GM12878 (cell line): ENCODE data around the gene DLX3. TPM values are rescaled to one million over a fixed set of nuclear protein-coding genes. Genes with fewer than 3 reads are reported as not detected.

Experiments used
- ATAC-seq: fragments of 200-7000 bp; cut with Tn5 transposase; 3 replicates; pipeline ENCODE4 v1.9.1; 2020; ENCODE audit warnings: mild to moderate bottlenecking, moderate library complexity
- BruUV-seq: library from RNA; stranded (reverse); fragments of 400-500 nt; replicated peaks from 2 replicates; lab custom pipeline; 2021; lab: Mats Ljungman, UMichigan
- CTCF ChIA-PET: fragments of 300-600 bp; sonication (Branson Sonifier 250); formaldehyde crosslinking; extraction: SDS; loops from one replicate; lab custom pipeline; 2021; ENCODE audit warnings: inconsistent platforms; lab: Yijun Ruan, JAX
- POLR2A ChIA-PET: fragments of 350-600 bp; formaldehyde crosslinking; extraction: SDS; loops from one replicate; lab custom pipeline; 2021; ENCODE audit warnings: inconsistent platforms; lab: Charles Lee
- RAD21 ChIA-PET: fragments of 300-600 bp; sonication (Branson Sonifier 250); formaldehyde crosslinking; loops from one replicate; lab custom pipeline; 2023; ENCODE audit warnings: antibody characterized with exemption; ENCODE audit not compliant: unreplicated experiment; lab: Charles Lee
- SMC1A ChIA-PET: fragments of 300-600 bp; sonication (Branson Sonifier 250); formaldehyde crosslinking; loops from one replicate; lab custom pipeline; 2023; ENCODE audit not compliant: unreplicated experiment, uncharacterized antibody; lab: Charles Lee
- DNase-seq: peaks from one replicate; pipeline ENCODE4 v3.0.0-alpha.2; 2011; ENCODE audit warnings: low read depth, low spot score
- FAIRE-seq: peaks from 3 replicates; lab custom pipeline; 2011; peaks lifted over from hg19 to GRCh38; lab: Jason Lieb, UNC
- H2AFZ ChIP-seq: 2 replicates; pipeline ENCODE4 v1.6.0; 2011; ENCODE audit warnings: low read depth, low read length, control low read depth; ENCODE audit not compliant: control insufficient read depth
- H3K27ac ChIP-seq: 2 replicates; pipeline ENCODE4 v1.5.1; 2011; ENCODE audit warnings: control low read depth; ENCODE audit not compliant: control insufficient read depth, insufficient read depth
- H3K27me3 ChIP-seq, 2 experiments: replicated peaks in 1 of 2; 2 replicates each; pipeline versions ENCODE4 v1.6.0 to v1.6.1; 2011; ENCODE audit warnings: low read length in 1 of 2; ENCODE audit not compliant: control insufficient read depth in 2 of 2, insufficient read depth in 2 of 2
- H3K36me3 ChIP-seq, 2 experiments: 2 replicates each; pipeline ENCODE4 v1.5.1; 2011; ENCODE audit warnings: low read length in 1 of 2; ENCODE audit not compliant: control insufficient read depth in 2 of 2, insufficient read depth in 2 of 2
- H3K4me1 ChIP-seq: 2 replicates; pipeline ENCODE4 v1.6.1; 2011; ENCODE audit warnings: mild to moderate bottlenecking, low read length, moderate library complexity, mixed read lengths; ENCODE audit not compliant: control insufficient read depth, insufficient read depth
- H3K4me2 ChIP-seq: 2 replicates; pipeline ENCODE4 v1.6.0; 2011; ENCODE audit warnings: control low read depth; ENCODE audit not compliant: control insufficient read depth, insufficient read depth
- H3K4me3 ChIP-seq: fragments of 200-600 bp; sonication (generic); 2 replicates; pipeline ENCODE4 v1.5.1; 2016
- H3K79me2 ChIP-seq: 2 replicates; pipeline ENCODE4 v1.6.0; 2011; ENCODE audit warnings: low read length; ENCODE audit not compliant: control insufficient read depth, insufficient read depth
- H3K9ac ChIP-seq: 2 replicates; pipeline ENCODE4 v1.8.0; 2011; ENCODE audit warnings: low read length, control low read depth, mixed read lengths; ENCODE audit not compliant: control insufficient read depth, insufficient read depth
- H3K9me3 ChIP-seq: replicated peaks from 3 replicates; pipeline ENCODE4 v1.5.1; 2011; ENCODE audit warnings: mild to moderate bottlenecking, low read length; ENCODE audit not compliant: control insufficient read depth, insufficient read depth
- H4K20me1 ChIP-seq: 2 replicates; pipeline ENCODE4 v1.6.0; 2011; ENCODE audit not compliant: control insufficient read depth, insufficient read depth
- EZH2 ChIP-seq: IDR thresholded peaks from 2 replicates; pipeline ENCODE4 v1.6.1; 2012; ENCODE audit warnings: low read depth, mild to moderate bottlenecking, control low read depth, inconsistent platforms, low read length, borderline replicate concordance; ENCODE audit not compliant: control insufficient read depth
- JUNB ChIP-seq: IDR thresholded peaks from 2 replicates; pipeline ENCODE4 v1.6.1; 2016; ENCODE audit warnings: antibody characterized with exemption, mild to moderate bottlenecking
- JUND ChIP-seq: IDR thresholded peaks from 2 replicates; pipeline ENCODE4 v1.6.1; 2012; ENCODE audit warnings: low read depth, mild to moderate bottlenecking, low read length, improper control_type of control experiment, moderate library complexity
- LARP7 ChIP-seq: fragments of 450-650 bp; IDR thresholded peaks from 2 replicates; pipeline ENCODE4 v1.6.1; 2017; ENCODE audit warnings: mild to moderate bottlenecking
- RAD51 ChIP-seq: fragments of 450-650 bp; IDR thresholded peaks from 2 replicates; pipeline ENCODE4 v1.6.1; 2016; ENCODE audit warnings: moderate library complexity, mild to moderate bottlenecking, inconsistent platforms
- TCF7 ChIP-seq: IDR thresholded peaks from 2 replicates; pipeline ENCODE4 v1.6.1; 2014; ENCODE audit warnings: antibody characterized with exemption, borderline replicate concordance
- ZZZ3 ChIP-seq: IDR thresholded peaks from 2 replicates; pipeline ENCODE4 v1.6.1; 2011; ENCODE audit warnings: low read depth; ENCODE audit not compliant: control insufficient read depth, insufficient read length
- WGBS: methylation state at CpG from one replicate; pipeline ENCODE4 v1.1.6; 2016; ENCODE audit warnings: low lambda C conversion rate; ENCODE audit not compliant: insufficient replicate concordance, insufficient coverage; ENCODE audit errors: missing lambda C conversion rate; 5-methylcytosine and 5-hydroxymethylcytosine counted together
- in situ Hi-C: fragments of 300-500 bp; cut with MboI; formaldehyde crosslinking; loops from 9 replicates; pipeline ENCODE4 v1.14.3; 2018; ENCODE audit warnings: mixed read lengths
- intact Hi-C: fragments of 100-400 bp; cut with micrococcal nuclease; formaldehyde crosslinking; loops from one replicate; pipeline ENCODE4 v1.14.2; 2022; ENCODE audit not compliant: unreplicated experiment
- polyA plus RNA-seq, 11 experiments: library from polyadenylated mRNA; depleted of rRNA in 4 of 11; unstranded in 6 of 11; stranded (reverse) in 5 of 11; fragments of >200 nt; fragmentation: Nextera tagmentation in 4 of 11; fragmentation: Illumina TruSeq in 1 of 11; extraction: Ambion mirVana in 4 of 11; extraction: Trizol in 1 of 11; gene quantifications; 1 replicate in 1 of 11; 2 replicates in 10 of 11; pipeline versions ENCODE4 v1.2.1 to v1.2.3, GENCODE V29; 2011 to 2016; ENCODE audit warnings: inconsistent platforms in 2 of 11, missing spikeins in 2 of 11, low read depth in 1 of 11
- total RNA-seq, 4 experiments: library from RNA; depleted of rRNA in 3 of 4; stranded (reverse); fragments of >200 nt in 3 of 4; fragmentation: Illumina TruSeq in 1 of 4; extraction: Trizol in 1 of 4; gene quantifications; 2 replicates each; pipeline versions ENCODE4 v1.2.1 to v1.2.3, GENCODE V29; 2013 to 2021
- TF ChIP-seq, protein P1 (sequence below): IDR thresholded peaks from 2 replicates; pipeline ENCODE4 v1.6.1; 2012; ENCODE audit warnings: low read length, inconsistent platforms
- TF ChIP-seq, protein P2 (sequence below): fragments of 450-650 bp; IDR thresholded peaks from 2 replicates; pipeline ENCODE4 v1.6.1; 2017; ENCODE audit warnings: mild to moderate bottlenecking, moderate library complexity
- TF ChIP-seq, protein P3 (sequence below): IDR thresholded peaks from 2 replicates; pipeline ENCODE4 v1.6.1; 2012; ENCODE audit warnings: low read depth, low read length, improper control_type of control experiment
- TF ChIP-seq, protein P4 (sequence below): fragments of 150-350 bp; IDR thresholded peaks from 2 replicates; pipeline ENCODE4 v1.6.1; 2016; ENCODE audit warnings: low read depth, low read length

DLX3 gene
- total and polyA plus RNA-seq, 10 of the 15 experiments (the other 5 are each of a cell fraction or from before 2014, with no cell fraction given) = not detected

DNA sequence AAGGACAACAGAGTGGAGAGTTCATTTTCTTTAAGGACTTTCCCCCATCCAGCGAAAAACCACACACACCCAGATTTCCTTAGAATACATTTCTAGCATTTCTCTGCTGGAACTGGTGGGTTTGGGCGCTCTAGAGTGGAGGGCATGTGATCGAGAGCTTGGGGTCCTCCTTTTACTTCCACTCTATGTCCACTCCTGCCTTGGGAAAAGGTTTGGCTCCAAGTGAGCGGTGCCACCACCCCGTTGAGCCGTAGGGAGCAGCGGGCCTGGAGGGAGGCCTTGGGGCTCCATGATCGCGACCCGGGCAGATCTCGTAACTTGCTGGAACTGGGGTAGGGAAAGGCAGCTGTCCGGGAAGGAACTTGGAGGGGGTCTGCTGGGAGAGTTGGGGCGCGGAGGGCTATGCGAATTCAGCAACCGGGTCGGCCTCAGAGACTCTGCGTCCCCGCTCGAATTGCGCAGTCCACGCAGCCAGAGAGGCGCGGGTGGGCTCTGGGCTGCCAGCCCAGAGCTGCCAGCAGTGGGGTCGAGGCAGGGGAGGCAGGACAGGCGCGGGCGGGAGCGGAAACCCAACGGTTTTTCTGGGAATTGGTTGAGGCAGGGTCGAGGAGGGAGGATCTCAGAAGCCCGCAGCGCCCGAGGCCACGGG, 23.7 kb downstream of the DLX3 start:
- H3K36me3 ChIP-seq = no peaks in the 10 kb centered on the region
- ChIA-PET SMC1A (no interaction called here), CTCF (no interaction called here), RAD21 (no interaction called here), POLR2A (no interaction called here)
- DNase-seq = no peak
- no peak overlapping the region for H2AFZ ChIP-seq
- in situ Hi-C loops = no loop called here
- 21% methylated on average over 35 of the region's 35 CpGs for WGBS
- H3K4me1 ChIP-seq = no peaks in the 10 kb centered on the region; the same call in 1 of the 2 replicates
- no TSS peak for BruUV-seq
- H4K20me1 ChIP-seq = no peaks in the 10 kb centered on the region
- no peak overlapping the region for H3K27ac ChIP-seq
- H3K4me3 ChIP-seq = no peak overlapping the region
- no peak overlapping the region for H3K4me2 ChIP-seq
- no peak for ATAC-seq
- FAIRE-seq = no peak
- no peaks in the 10 kb centered on the region for H3K9me3 ChIP-seq
- no peak overlapping the region for H3K9ac ChIP-seq
- intact Hi-C loops = no loop called here
- no peaks in the 10 kb centered on the region for H3K79me2 ChIP-seq
- H3K27me3 ChIP-seq = peaks cover 29 to 37% of the 10 kb centered on the region in 2 experiments
- TF ChIP-seq TCF7 (no peak), RAD51 (no peak), EZH2 (no peak), LARP7 (no peak), ZZZ3 (no peak), JUND (no peak), JUNB (no peak)
- TF ChIP-seq, protein P1, sequence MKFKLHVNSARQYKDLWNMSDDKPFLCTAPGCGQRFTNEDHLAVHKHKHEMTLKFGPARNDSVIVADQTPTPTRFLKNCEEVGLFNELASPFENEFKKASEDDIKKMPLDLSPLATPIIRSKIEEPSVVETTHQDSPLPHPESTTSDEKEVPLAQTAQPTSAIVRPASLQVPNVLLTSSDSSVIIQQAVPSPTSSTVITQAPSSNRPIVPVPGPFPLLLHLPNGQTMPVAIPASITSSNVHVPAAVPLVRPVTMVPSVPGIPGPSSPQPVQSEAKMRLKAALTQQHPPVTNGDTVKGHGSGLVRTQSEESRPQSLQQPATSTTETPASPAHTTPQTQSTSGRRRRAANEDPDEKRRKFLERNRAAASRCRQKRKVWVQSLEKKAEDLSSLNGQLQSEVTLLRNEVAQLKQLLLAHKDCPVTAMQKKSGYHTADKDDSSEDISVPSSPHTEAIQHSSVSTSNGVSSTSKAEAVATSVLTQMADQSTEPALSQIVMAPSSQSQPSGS = no peak
- TF ChIP-seq, protein P2, sequence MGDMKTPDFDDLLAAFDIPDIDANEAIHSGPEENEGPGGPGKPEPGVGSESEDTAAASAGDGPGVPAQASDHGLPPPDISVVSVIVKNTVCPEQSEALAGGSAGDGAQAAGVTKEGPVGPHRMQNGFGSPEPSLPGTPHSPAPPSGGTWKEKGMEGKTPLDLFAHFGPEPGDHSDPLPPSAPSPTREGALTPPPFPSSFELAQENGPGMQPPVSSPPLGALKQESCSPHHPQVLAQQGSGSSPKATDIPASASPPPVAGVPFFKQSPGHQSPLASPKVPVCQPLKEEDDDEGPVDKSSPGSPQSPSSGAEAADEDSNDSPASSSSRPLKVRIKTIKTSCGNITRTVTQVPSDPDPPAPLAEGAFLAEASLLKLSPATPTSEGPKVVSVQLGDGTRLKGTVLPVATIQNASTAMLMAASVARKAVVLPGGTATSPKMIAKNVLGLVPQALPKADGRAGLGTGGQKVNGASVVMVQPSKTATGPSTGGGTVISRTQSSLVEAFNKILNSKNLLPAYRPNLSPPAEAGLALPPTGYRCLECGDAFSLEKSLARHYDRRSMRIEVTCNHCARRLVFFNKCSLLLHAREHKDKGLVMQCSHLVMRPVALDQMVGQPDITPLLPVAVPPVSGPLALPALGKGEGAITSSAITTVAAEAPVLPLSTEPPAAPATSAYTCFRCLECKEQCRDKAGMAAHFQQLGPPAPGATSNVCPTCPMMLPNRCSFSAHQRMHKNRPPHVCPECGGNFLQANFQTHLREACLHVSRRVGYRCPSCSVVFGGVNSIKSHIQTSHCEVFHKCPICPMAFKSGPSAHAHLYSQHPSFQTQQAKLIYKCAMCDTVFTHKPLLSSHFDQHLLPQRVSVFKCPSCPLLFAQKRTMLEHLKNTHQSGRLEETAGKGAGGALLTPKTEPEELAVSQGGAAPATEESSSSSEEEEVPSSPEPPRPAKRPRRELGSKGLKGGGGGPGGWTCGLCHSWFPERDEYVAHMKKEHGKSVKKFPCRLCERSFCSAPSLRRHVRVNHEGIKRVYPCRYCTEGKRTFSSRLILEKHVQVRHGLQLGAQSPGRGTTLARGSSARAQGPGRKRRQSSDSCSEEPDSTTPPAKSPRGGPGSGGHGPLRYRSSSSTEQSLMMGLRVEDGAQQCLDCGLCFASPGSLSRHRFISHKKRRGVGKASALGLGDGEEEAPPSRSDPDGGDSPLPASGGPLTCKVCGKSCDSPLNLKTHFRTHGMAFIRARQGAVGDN = no peak
- TF ChIP-seq, protein P3, sequence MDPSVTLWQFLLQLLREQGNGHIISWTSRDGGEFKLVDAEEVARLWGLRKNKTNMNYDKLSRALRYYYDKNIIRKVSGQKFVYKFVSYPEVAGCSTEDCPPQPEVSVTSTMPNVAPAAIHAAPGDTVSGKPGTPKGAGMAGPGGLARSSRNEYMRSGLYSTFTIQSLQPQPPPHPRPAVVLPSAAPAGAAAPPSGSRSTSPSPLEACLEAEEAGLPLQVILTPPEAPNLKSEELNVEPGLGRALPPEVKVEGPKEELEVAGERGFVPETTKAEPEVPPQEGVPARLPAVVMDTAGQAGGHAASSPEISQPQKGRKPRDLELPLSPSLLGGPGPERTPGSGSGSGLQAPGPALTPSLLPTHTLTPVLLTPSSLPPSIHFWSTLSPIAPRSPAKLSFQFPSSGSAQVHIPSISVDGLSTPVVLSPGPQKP = no peak
- TF ChIP-seq, protein P4, sequence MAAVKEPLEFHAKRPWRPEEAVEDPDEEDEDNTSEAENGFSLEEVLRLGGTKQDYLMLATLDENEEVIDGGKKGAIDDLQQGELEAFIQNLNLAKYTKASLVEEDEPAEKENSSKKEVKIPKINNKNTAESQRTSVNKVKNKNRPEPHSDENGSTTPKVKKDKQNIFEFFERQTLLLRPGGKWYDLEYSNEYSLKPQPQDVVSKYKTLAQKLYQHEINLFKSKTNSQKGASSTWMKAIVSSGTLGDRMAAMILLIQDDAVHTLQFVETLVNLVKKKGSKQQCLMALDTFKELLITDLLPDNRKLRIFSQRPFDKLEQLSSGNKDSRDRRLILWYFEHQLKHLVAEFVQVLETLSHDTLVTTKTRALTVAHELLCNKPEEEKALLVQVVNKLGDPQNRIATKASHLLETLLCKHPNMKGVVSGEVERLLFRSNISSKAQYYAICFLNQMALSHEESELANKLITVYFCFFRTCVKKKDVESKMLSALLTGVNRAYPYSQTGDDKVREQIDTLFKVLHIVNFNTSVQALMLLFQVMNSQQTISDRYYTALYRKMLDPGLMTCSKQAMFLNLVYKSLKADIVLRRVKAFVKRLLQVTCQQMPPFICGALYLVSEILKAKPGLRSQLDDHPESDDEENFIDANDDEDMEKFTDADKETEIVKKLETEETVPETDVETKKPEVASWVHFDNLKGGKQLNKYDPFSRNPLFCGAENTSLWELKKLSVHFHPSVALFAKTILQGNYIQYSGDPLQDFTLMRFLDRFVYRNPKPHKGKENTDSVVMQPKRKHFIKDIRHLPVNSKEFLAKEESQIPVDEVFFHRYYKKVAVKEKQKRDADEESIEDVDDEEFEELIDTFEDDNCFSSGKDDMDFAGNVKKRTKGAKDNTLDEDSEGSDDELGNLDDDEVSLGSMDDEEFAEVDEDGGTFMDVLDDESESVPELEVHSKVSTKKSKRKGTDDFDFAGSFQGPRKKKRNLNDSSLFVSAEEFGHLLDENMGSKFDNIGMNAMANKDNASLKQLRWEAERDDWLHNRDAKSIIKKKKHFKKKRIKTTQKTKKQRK = no peak
